Right lobe of liver (tissue), 4 donors: ENCODE measurements around the gene HDGFL2.

ENCODE experiments used
- POLR2A ChIP-seq: fragments of 450-650 bp; IDR thresholded peaks from one replicate; pipeline ENCODE4 v1.6.1; 2017; ENCODE audit warnings: antibody characterized with exemption, mild to moderate bottlenecking
- TF ChIP-seq, protein P1 (sequence below), 4 donors: fragments of 200-600 bp in 3 of 4; fragments of 450-650 bp in 1 of 4; IDR thresholded peaks; one replicate each; pipeline versions ENCODE4 v1.5.1 to v1.8.0; 2016 to 2022; ENCODE audit warnings: antibody characterized with exemption in 4 of 4, mild to moderate bottlenecking in 2 of 4
- donor health status: DM: no; HTN: no; CAD: no.
- donor health status: DM: no; HTN: no; CAD: no.
- donor health status: DM: no; HTN: yes; CAD: no.

DNA sequence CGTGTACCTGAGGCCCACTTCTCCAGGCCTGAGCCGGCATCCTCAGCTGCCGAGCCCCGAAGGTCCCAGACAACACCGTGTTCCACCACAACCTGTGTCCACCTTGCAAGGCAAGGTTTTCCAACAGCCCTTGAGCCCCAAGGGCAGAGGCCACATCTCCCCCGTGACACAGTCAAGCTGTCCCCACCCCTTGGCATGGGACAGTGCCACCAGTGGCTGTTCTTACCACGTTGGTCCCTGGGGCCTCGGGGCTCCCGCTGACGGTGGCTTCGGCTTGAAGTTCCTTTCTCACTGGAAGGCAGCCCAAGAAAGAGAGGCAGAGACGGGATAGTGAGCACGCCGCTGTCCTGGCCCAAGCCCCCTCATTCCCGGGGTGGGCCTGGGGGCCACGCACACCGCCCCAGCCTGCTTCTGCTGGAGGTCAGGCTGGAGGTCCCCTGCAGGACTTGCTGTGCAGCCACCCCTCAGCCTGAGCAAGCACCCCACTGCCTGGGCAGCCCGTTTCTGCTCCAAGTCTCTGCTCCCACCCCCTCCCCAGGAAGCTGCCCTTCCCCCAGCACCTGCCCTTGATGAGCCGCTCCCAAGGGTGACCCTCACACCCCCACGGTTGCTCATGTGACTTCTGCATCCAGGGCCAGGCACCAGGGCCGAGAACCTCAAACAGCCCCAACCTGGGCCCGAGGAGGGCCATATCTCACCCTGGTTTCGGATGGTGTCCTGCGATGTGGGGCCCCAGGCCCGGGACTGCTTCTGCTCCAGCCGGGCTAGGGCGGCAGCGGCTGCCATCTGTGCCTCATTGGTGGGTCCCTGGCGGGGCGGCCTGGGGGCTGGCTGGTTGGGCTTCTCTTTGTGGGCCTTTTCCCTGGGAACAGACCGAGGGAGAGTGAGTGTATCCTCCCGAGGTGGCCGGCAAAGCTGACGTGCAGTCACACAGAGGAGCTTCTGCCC lies 18.6 kb upstream of the HDGFL2 start:
- TF ChIP-seq, protein P1, sequence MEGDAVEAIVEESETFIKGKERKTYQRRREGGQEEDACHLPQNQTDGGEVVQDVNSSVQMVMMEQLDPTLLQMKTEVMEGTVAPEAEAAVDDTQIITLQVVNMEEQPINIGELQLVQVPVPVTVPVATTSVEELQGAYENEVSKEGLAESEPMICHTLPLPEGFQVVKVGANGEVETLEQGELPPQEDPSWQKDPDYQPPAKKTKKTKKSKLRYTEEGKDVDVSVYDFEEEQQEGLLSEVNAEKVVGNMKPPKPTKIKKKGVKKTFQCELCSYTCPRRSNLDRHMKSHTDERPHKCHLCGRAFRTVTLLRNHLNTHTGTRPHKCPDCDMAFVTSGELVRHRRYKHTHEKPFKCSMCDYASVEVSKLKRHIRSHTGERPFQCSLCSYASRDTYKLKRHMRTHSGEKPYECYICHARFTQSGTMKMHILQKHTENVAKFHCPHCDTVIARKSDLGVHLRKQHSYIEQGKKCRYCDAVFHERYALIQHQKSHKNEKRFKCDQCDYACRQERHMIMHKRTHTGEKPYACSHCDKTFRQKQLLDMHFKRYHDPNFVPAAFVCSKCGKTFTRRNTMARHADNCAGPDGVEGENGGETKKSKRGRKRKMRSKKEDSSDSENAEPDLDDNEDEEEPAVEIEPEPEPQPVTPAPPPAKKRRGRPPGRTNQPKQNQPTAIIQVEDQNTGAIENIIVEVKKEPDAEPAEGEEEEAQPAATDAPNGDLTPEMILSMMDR (IDR thresholded peaks at IDR 0.05), result no peak
- no peak for TF ChIP-seq POLR2A
